GM19468 (cell line): ENCODE measurements around the gene SIMC1.

Source experiments
- ATAC-seq: cut with Tn5 transposase; IDR thresholded peaks from one replicate; pipeline ENCODE4 v1.9.1; 2021; ENCODE audit warnings: mild to moderate bottlenecking, moderate library complexity, moderate number of reproducible peaks; ENCODE audit not compliant: unreplicated experiment; ENCODE audit errors: extremely low read depth

The SIMC1 gene

GRCh38 chr5:176384366-176384930 lies 146.2 kb downstream of the SIMC1 start:
- no peak for ATAC-seq

- no peak for ATAC-seq
Observed at GRCh38 chr5:176384991-176385390, 146.8 kb downstream of the SIMC1 start.

- ATAC-seq, result no peak
Observed at GRCh38 chr5:176386491-176386890, 148.3 kb downstream of the SIMC1 start.

GRCh38 chr5:176387384-176387925 lies 149.2 kb downstream of the SIMC1 start:
- no peak for ATAC-seq

- ATAC-seq, result no peak
Observed at GRCh38 chr5:176388003-176388443, 149.8 kb downstream of the SIMC1 start.

GRCh38 chr5:176388444-176389134 lies 150.4 kb downstream of the SIMC1 start, which contains the start of the genes HIGD2A and NOP16:
TSS of gene HIGD2A (plus strand) at chr5:176388751. CDS start at chr5:176388820, 69 bp downstream.
TSS of gene NOP16 (minus strand) at chr5:176388598. CDS start at chr5:176388539, 59 bp downstream.
- peak; percentile 79 for ATAC-seq

GRCh38 chr5:176389135-176390123 lies 151.2 kb downstream of the SIMC1 start:
- ATAC-seq, result peak; percentile 1

- ATAC-seq, result no peak
Observed at GRCh38 chr5:176391479-176391878, 153.3 kb downstream of the SIMC1 start.

GRCh38 chr5:176391999-176392398 lies 153.8 kb downstream of the SIMC1 start:
- no peak for ATAC-seq

- no peak for ATAC-seq
Observed at GRCh38 chr5:176392526-176392925, 154.3 kb downstream of the SIMC1 start.

GRCh38 chr5:176394096-176394495 lies 155.9 kb downstream of the SIMC1 start:
- no peak for ATAC-seq

- ATAC-seq, result no peak
Observed at GRCh38 chr5:176394881-176395675, 156.9 kb downstream of the SIMC1 start.
